ENCODE data around the gene INPP5F. TPM values are rescaled to one million over a fixed set of nuclear protein-coding genes. Genes with fewer than 3 reads are reported as not detected.

Gene INPP5F
- total RNA-seq, 1 donor from 2014 or later, result 15.3 TPM

- Histone ChIP-seq H3K4me3 (ENCODE audit: low read depth, low read length) (peak overlapping the region; percentile 67), H3K36me3 (ENCODE audit: control insufficient read depth, insufficient read depth, low read length) (no peaks in the 10 kb centered on the region), H3K27me3 (ENCODE audit: control insufficient read depth, insufficient read depth, low read length) (no peaks in the 10 kb centered on the region)
- TF ChIP-seq, protein P1, sequence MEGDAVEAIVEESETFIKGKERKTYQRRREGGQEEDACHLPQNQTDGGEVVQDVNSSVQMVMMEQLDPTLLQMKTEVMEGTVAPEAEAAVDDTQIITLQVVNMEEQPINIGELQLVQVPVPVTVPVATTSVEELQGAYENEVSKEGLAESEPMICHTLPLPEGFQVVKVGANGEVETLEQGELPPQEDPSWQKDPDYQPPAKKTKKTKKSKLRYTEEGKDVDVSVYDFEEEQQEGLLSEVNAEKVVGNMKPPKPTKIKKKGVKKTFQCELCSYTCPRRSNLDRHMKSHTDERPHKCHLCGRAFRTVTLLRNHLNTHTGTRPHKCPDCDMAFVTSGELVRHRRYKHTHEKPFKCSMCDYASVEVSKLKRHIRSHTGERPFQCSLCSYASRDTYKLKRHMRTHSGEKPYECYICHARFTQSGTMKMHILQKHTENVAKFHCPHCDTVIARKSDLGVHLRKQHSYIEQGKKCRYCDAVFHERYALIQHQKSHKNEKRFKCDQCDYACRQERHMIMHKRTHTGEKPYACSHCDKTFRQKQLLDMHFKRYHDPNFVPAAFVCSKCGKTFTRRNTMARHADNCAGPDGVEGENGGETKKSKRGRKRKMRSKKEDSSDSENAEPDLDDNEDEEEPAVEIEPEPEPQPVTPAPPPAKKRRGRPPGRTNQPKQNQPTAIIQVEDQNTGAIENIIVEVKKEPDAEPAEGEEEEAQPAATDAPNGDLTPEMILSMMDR (IDR thresholded peaks at IDR 0.05; ENCODE audit: insufficient read depth, low read length, poor library complexity, severe bottlenecking), result no peak
- peak; percentile 37 for DNase-seq (ENCODE audit: low read depth)
Measured at GRCh38 chr10:119724593-119725516, 995 bp upstream of the INPP5F start.

- no peaks in the 10 kb centered on the region for H3K27me3 ChIP-seq (ENCODE audit: control insufficient read depth, insufficient read depth, low read length)
- peak overlapping the region; percentile 67 for H3K4me3 ChIP-seq (ENCODE audit: low read depth, low read length)
- no peak for DNase-seq (ENCODE audit: low read depth)
- TF ChIP-seq, protein P1 (IDR thresholded peaks at IDR 0.05; ENCODE audit: insufficient read depth, low read length, poor library complexity, severe bottlenecking), result no peak
- no peaks in the 10 kb centered on the region for H3K36me3 ChIP-seq (ENCODE audit: control insufficient read depth, insufficient read depth, low read length)
Measured at GRCh38 chr10:119725517-119725827, 378 bp upstream of the INPP5F start.

- no peak for DNase-seq (ENCODE audit: low read depth)
- Histone ChIP-seq H3K36me3 (ENCODE audit: control insufficient read depth, insufficient read depth, low read length) (no peaks in the 10 kb centered on the region), H3K4me3 (ENCODE audit: low read depth, low read length) (peak overlapping the region; percentile 76), H3K27me3 (ENCODE audit: control insufficient read depth, insufficient read depth, low read length) (no peaks in the 10 kb centered on the region)
- TF ChIP-seq, protein P1 (IDR thresholded peaks at IDR 0.05; ENCODE audit: insufficient read depth, low read length, poor library complexity, severe bottlenecking), result no peak
Measured at GRCh38 chr10:119726676-119727261, 919 bp downstream of the INPP5F start.

DNA sequence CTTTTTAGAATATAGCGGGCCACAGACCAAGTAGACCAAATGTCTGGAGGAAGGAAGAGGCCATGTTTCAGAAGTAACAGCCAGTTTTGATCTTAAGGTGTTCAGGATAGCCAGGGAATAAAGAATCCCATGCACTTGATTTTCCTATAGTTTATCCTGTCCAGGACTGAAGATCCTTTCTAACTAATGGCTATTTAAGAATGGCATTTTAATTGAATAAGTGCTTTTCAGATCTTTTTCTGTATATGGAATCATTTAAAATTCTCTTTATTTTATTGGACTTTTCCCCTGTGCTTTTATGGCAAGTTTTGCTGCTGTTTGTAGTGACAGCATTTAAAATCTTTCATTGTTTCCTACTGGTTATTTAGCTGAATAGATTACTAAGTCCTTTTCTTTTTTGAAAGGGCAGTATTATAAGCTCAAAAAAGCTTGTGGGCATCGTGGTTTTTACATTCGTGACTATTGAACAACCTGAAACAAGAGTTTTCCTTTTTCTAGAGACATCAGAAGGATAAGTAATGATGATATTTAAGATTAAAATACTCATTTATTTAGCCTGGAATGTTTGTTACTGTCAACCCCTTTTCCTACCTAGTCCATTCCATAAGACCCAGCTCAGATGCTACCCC is 2.4 kb downstream of the INPP5F start:
- H3K36me3 ChIP-seq (ENCODE audit: control insufficient read depth, insufficient read depth, low read length), result no peaks in the 10 kb centered on the region

DNA sequence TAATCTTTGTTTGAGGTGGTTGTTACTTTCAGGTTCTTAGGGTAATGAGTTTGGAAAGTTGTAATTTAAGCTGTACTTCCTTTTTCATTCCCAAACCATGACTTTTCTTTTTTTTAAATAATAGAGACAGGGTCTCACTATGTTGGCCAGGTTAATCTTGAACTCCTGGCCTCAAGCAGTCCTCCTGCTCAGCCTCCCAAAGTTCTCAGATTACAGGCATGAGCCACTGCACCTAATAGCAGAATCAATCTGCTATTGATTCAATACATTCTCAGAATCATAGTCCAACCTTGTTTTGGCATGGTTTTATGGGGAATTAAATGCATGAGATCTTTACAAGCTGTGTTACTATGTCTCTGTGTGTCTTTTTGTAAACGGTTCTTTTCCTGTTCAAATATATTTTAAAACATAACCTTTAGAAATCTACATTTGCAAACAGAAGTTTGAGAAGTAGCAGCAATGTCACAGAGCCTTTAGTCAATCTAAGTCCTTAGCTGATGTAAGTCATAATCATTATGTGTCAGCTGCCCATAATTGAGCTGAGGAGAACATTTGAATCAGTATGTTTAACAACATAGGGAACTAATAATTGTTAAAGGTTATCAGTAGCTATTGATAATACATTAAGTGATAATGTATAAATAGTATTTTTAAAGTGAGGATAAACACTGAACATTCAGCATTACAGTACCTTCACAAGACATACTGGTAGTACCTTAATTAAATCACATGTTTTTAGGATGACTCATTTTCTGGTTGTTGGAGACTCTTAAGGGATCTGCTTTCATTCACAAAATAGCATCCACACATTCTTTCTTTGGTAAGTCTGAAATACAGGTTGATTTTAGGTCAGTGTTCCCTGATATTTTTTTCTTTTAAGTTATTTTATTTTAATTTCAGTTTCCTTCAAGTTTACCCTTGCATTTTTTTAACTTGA is 8.8 kb downstream of the INPP5F start:
- no peaks in the 10 kb centered on the region for H3K27me3 ChIP-seq (ENCODE audit: control insufficient read depth, insufficient read depth, low read length)
- H3K36me3 ChIP-seq (ENCODE audit: control insufficient read depth, insufficient read depth, low read length), result no peaks in the 10 kb centered on the region
- no peak overlapping the region for H3K4me3 ChIP-seq (ENCODE audit: low read depth, low read length)
- TF ChIP-seq, protein P1 (IDR thresholded peaks at IDR 0.05; ENCODE audit: insufficient read depth, low read length, poor library complexity, severe bottlenecking), result no peak
- peak; percentile 56 for DNase-seq (ENCODE audit: low read depth)

More for the DNA sequence above, 2.4 kb downstream of the INPP5F start:
- Histone ChIP-seq H3K27me3 (ENCODE audit: control insufficient read depth, insufficient read depth, low read length) (no peaks in the 10 kb centered on the region), H3K4me3 (ENCODE audit: low read depth, low read length) (no peak overlapping the region)
- DNase-seq (ENCODE audit: low read depth), result no peak
- TF ChIP-seq, protein P1 (IDR thresholded peaks at IDR 0.05; ENCODE audit: insufficient read depth, low read length, poor library complexity, severe bottlenecking), result no peak
